HG03575 (cell line): ENCODE results near the gene ZNF20.
"Not testable (repeated sequence)": the region's sequence is repeated elsewhere in the genome, so short reads cannot be mapped to it uniquely, and the experiment has no call there.

Experiments
- ATAC-seq: cut with Tn5 transposase; IDR thresholded peaks from one replicate; pipeline ENCODE4 v1.9.1; 2021; ENCODE audit not compliant: unreplicated experiment, insufficient number of reproducible peaks, low FRiP score; ENCODE audit errors: extremely low read depth

The ZNF20 gene

GRCh38 chr19:12117201-12117970 is 22.8 kb downstream of the ZNF20 start:
- ATAC-seq, result no peak

GRCh38 chr19:12113121-12113520 is 27.0 kb downstream of the ZNF20 start:
- ATAC-seq, result no peak

- ATAC-seq, result no peak
These were observed 27.4 kb downstream of the ZNF20 start for GRCh38 chr19:12112701-12113100.

GRCh38 chr19:12111943-12112637 is 28.1 kb downstream of the ZNF20 start:
- no peak for ATAC-seq

- no peak for ATAC-seq
These were observed 29.0 kb downstream of the ZNF20 start for GRCh38 chr19:12111176-12111575.

- not testable (repeated sequence) for ATAC-seq
These were observed 36.2 kb downstream of the ZNF20 start for GRCh38 chr19:12103909-12104308.

- ATAC-seq, result no peak
These were observed 42.1 kb downstream of the ZNF20 start for GRCh38 chr19:12098040-12098439.

GRCh38 chr19:12095111-12095790 is 44.9 kb downstream of the ZNF20 start:
- ATAC-seq, result no peak

GRCh38 chr19:12093777-12094176 is 46.4 kb downstream of the ZNF20 start:
- no peak for ATAC-seq

- no peak for ATAC-seq
These were observed 47.2 kb downstream of the ZNF20 start for GRCh38 chr19:12092956-12093355.

GRCh38 chr19:12092065-12092867 is 47.9 kb downstream of the ZNF20 start:
- ATAC-seq, result no peak

- no peak for ATAC-seq
These were observed 49.3 kb downstream of the ZNF20 start for GRCh38 chr19:12090807-12091206.

GRCh38 chr19:12085074-12085818 is 54.9 kb downstream of the ZNF20 start:
- no peak for ATAC-seq

GRCh38 chr19:12083336-12083735 is 56.8 kb downstream of the ZNF20 start:
- ATAC-seq, result not testable (repeated sequence)
